Measurements from ENCODE around the gene ARAP2. TPM values are rescaled to one million over a fixed set of nuclear protein-coding genes. Genes with fewer than 3 reads are reported as not detected.

Gene ARAP2
- total RNA-seq, 2 experiments from 2014 or later, result 35.8 to 49.7 TPM

DNA sequence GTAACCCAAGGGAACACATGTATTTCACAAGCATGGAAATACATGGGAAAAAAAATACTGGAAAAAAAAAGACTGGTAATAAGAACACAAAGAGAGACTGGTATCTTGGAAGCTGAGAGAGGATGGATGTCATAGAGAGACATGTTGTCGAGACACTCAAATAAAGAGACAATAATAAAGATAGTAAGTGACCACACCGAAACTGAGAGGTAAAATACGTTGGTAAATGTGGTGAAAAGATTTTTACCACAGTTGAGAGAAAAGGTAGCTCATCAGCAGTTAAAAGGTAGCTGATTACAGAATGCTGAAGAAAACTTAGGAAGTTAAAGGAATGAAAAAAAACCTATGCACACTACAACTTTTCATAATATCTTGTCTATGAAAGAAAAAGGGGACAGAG lies 81.1 kb downstream of the ARAP2 start:
- Mint-ChIP-seq H3K36me3 (ENCODE audit: low read depth) (peaks cover 53% of the 10 kb centered on the region), H3K27me3 (no peaks in the 10 kb centered on the region), H3K27ac (no peak overlapping the region), H3K9me3 (no peaks in the 10 kb centered on the region), H3K4me3 (no peak overlapping the region), H3K4me1 (peaks cover 17% of the 10 kb centered on the region)
- ChIA-PET CTCF (no interaction called here), POLR2A (no interaction called here)
- DNase-seq, result no peak

GRCh38 chr4:36159208-36159607 lies 85.1 kb downstream of the ARAP2 start:
- ChIA-PET CTCF (interaction anchor here (0.7 kb wide), 1 partner anchor 25 kb away, joined by 3 read pairs; no protein-coding TSS in a partner anchor), POLR2A (no interaction called here)
- Mint-ChIP-seq H3K36me3 (ENCODE audit: low read depth) (peaks cover 51% of the 10 kb centered on the region), H3K27ac (no peak overlapping the region), H3K4me3 (no peak overlapping the region), H3K4me1 (peaks cover 15% of the 10 kb centered on the region), H3K9me3 (no peaks in the 10 kb centered on the region), H3K27me3 (no peaks in the 10 kb centered on the region)
- no peak for DNase-seq

DNA sequence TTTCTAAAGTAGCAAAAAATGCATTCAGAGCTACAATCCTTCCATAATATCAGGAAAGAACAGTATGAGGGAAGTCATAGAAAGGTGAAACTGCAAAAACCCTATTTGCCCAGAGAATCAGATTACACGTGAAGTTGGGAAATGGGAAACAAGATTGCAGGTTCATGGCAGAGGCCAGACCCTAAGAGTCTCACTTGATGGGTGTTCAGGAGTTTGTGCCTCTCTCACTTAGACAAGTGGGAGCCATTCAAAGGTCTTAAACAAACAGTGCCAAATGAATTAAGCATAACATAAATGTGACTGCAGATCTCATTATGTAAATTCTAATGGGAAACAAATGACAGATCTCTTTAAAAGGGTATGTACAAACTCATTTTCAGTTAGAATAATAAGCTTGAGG lies 91.6 kb downstream of the ARAP2 start:
- H3K27ac Mint-ChIP-seq, result no peak overlapping the region
- no peaks in the 10 kb centered on the region for H3K9me3 Mint-ChIP-seq
- DNase-seq, result no peak
- H3K4me1 Mint-ChIP-seq, result no peaks in the 10 kb centered on the region
- peaks cover 43% of the 10 kb centered on the region for H3K36me3 Mint-ChIP-seq (ENCODE audit: low read depth)
- ChIA-PET POLR2A (no interaction called here), CTCF (interaction anchor here (0.9 kb wide), 1 partner anchor 8 kb away, joined by 3 read pairs; no protein-coding TSS in a partner anchor)
- no peak overlapping the region for H3K4me3 Mint-ChIP-seq
- H3K27me3 Mint-ChIP-seq, result no peaks in the 10 kb centered on the region

DNA sequence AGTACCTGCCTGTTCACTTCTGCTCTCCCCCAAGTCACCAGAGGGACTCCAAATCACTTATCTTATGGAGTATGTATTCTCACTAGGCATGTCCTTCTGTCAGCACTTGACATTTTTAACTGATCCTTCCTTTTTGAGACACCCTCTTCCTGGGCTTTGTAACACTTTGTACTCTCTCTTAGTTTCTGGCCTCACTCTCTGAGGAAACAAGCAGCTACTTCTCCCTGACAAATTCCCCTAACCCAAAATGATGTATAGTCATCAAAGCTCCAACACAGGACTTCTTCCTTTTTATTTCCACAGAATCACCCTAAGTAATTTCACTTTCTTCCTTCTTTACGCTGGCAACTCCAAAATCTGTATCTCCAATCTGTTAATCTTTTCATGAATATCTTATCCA lies 101.8 kb downstream of the ARAP2 start:
- Mint-ChIP-seq H3K36me3 (ENCODE audit: low read depth) (peaks cover 44% of the 10 kb centered on the region), H3K27me3 (no peaks in the 10 kb centered on the region), H3K27ac (no peak overlapping the region), H3K4me1 (no peaks in the 10 kb centered on the region), H3K4me3 (no peak overlapping the region), H3K9me3 (no peaks in the 10 kb centered on the region)
- ChIA-PET CTCF (no interaction called here), POLR2A (no interaction called here)
- DNase-seq, result no peak

- DNase-seq, result no peak
- POLR2A ChIA-PET, result no interaction called here
- no peak overlapping the region for H3K27ac Mint-ChIP-seq
- no peak overlapping the region for H3K4me3 Mint-ChIP-seq
- H3K27me3 Mint-ChIP-seq, result no peaks in the 10 kb centered on the region
- H3K4me1 Mint-ChIP-seq, result no peaks in the 10 kb centered on the region
- H3K36me3 Mint-ChIP-seq (ENCODE audit: low read depth), result peaks cover 39% of the 10 kb centered on the region
- CTCF ChIA-PET, result interaction anchor here (1.7 kb wide), 1 partner anchor 64 kb away, joined by 4 read pairs; no protein-coding TSS in a partner anchor
- H3K9me3 Mint-ChIP-seq, result no peaks in the 10 kb centered on the region
Observed at GRCh38 chr4:36141186-36141585, 103.1 kb downstream of the ARAP2 start.

GRCh38 chr4:36140421-36140820 lies 103.9 kb downstream of the ARAP2 start:
- no peak for DNase-seq
- H3K4me3 Mint-ChIP-seq, result no peak overlapping the region
- no peaks in the 10 kb centered on the region for H3K9me3 Mint-ChIP-seq
- H3K27me3 Mint-ChIP-seq, result no peaks in the 10 kb centered on the region
- peaks cover 32% of the 10 kb centered on the region for H3K36me3 Mint-ChIP-seq (ENCODE audit: low read depth)
- CTCF ChIA-PET, result interaction anchor here (1.7 kb wide), 1 partner anchor 65 kb away, joined by 4 read pairs; no protein-coding TSS in a partner anchor
- no peaks in the 10 kb centered on the region for H3K4me1 Mint-ChIP-seq
- H3K27ac Mint-ChIP-seq, result no peak overlapping the region
- POLR2A ChIA-PET, result no interaction called here

- CTCF ChIA-PET, result interaction anchor here (1.5 kb wide), 1 partner anchor 19 kb away, joined by 3 read pairs; no protein-coding TSS in a partner anchor
Observed at GRCh38 chr4:36138220-36138619, 106.1 kb downstream of the ARAP2 start.

GRCh38 chr4:36137336-36137735 lies 107.0 kb downstream of the ARAP2 start:
- Mint-ChIP-seq H3K9me3 (no peaks in the 10 kb centered on the region), H3K4me1 (no peaks in the 10 kb centered on the region), H3K36me3 (ENCODE audit: low read depth) (peaks cover 11% of the 10 kb centered on the region), H3K4me3 (no peak overlapping the region), H3K27ac (no peak overlapping the region), H3K27me3 (no peaks in the 10 kb centered on the region)
- ChIA-PET POLR2A (no interaction called here), CTCF (interaction anchor here (1.5 kb wide), 1 partner anchor 20 kb away, joined by 3 read pairs; no protein-coding TSS in a partner anchor)
- DNase-seq, result no peak

More at GRCh38 chr4:36138220-36138619, 106.1 kb downstream of the ARAP2 start:
- peaks cover 18% of the 10 kb centered on the region for H3K36me3 Mint-ChIP-seq (ENCODE audit: low read depth)
- no peaks in the 10 kb centered on the region for H3K4me1 Mint-ChIP-seq
- H3K4me3 Mint-ChIP-seq, result no peak overlapping the region
- H3K9me3 Mint-ChIP-seq, result no peaks in the 10 kb centered on the region
- H3K27me3 Mint-ChIP-seq, result no peaks in the 10 kb centered on the region
- no peak overlapping the region for H3K27ac Mint-ChIP-seq
- no peak for DNase-seq
- POLR2A ChIA-PET, result no interaction called here

GRCh38 chr4:36133658-36134057 lies 110.7 kb downstream of the ARAP2 start:
- no peak overlapping the region for H3K27ac Mint-ChIP-seq
- CTCF ChIA-PET, result interaction anchor here (0.8 kb wide), 1 partner anchor 11 kb away, joined by 3 read pairs; no protein-coding TSS in a partner anchor
- no peaks in the 10 kb centered on the region for H3K27me3 Mint-ChIP-seq
- H3K4me1 Mint-ChIP-seq, result peaks cover 6% of the 10 kb centered on the region
- peaks cover 18% of the 10 kb centered on the region for H3K36me3 Mint-ChIP-seq (ENCODE audit: low read depth)
- no peak overlapping the region for H3K4me3 Mint-ChIP-seq
- POLR2A ChIA-PET, result no interaction called here
- H3K9me3 Mint-ChIP-seq, result no peaks in the 10 kb centered on the region
- no peak for DNase-seq

DNA sequence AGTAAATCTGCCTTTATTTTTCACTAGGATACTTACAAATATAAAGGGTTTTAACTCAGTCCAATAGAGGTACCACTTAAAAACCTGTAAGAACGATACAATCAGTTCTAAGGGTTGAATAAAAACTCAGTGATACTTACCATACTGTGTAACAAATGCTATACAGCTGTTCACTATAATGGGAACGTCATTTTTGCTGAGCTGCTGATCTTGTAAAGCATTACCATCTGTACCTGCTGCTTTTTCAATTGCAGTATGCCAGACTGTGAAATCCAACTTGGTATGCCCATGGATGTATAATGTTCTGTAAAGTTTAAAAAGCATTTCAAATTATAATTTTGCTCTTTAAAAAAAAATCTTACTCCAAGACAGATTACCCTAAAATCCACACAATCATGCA lies 111.2 kb downstream of the ARAP2 start:
- POLR2A ChIA-PET, result no interaction called here
- no peak overlapping the region for H3K27ac Mint-ChIP-seq
- H3K4me3 Mint-ChIP-seq, result no peak overlapping the region
- CTCF ChIA-PET, result no interaction called here
- no peaks in the 10 kb centered on the region for H3K27me3 Mint-ChIP-seq
- H3K36me3 Mint-ChIP-seq (ENCODE audit: low read depth), result peaks cover 18% of the 10 kb centered on the region
- peaks cover 6% of the 10 kb centered on the region for H3K4me1 Mint-ChIP-seq
- no peak for DNase-seq
- H3K9me3 Mint-ChIP-seq, result no peaks in the 10 kb centered on the region

GRCh38 chr4:36130641-36131040 lies 113.7 kb downstream of the ARAP2 start:
- Mint-ChIP-seq H3K27me3 (no peaks in the 10 kb centered on the region), H3K4me1 (peaks cover 6% of the 10 kb centered on the region), H3K9me3 (no peaks in the 10 kb centered on the region), H3K36me3 (ENCODE audit: low read depth) (peaks cover 19% of the 10 kb centered on the region), H3K4me3 (no peak overlapping the region), H3K27ac (no peak overlapping the region)
- no peak for DNase-seq
- ChIA-PET CTCF (no interaction called here), POLR2A (no interaction called here)

GRCh38 chr4:36128689-36129088 lies 115.6 kb downstream of the ARAP2 start:
- DNase-seq, result no peak
- ChIA-PET CTCF (no interaction called here), POLR2A (no interaction called here)
- Mint-ChIP-seq H3K27me3 (no peaks in the 10 kb centered on the region), H3K4me3 (no peak overlapping the region), H3K36me3 (ENCODE audit: low read depth) (peaks cover 33% of the 10 kb centered on the region), H3K27ac (no peak overlapping the region), H3K4me1 (peaks cover 6% of the 10 kb centered on the region), H3K9me3 (no peaks in the 10 kb centered on the region)

- no peak for DNase-seq
- Mint-ChIP-seq H3K27ac (no peak overlapping the region), H3K27me3 (no peaks in the 10 kb centered on the region), H3K36me3 (ENCODE audit: low read depth) (peaks cover 42% of the 10 kb centered on the region), H3K4me1 (peaks cover 2% of the 10 kb centered on the region), H3K4me3 (no peak overlapping the region), H3K9me3 (no peaks in the 10 kb centered on the region)
- POLR2A ChIA-PET, result no interaction called here
- CTCF ChIA-PET, result no interaction called here
Observed at GRCh38 chr4:36123906-36124305, 120.4 kb downstream of the ARAP2 start.

- Mint-ChIP-seq H3K9me3 (no peaks in the 10 kb centered on the region), H3K36me3 (ENCODE audit: low read depth) (peaks cover 31% of the 10 kb centered on the region)
- DNase-seq, result no peak
Observed at GRCh38 chr4:36115312-36115711, 129.0 kb downstream of the ARAP2 start.

More at GRCh38 chr4:36115312-36115711, 129.0 kb downstream of the ARAP2 start:
- Mint-ChIP-seq H3K4me3 (no peak overlapping the region), H3K4me1 (peaks cover 4% of the 10 kb centered on the region), H3K27me3 (no peaks in the 10 kb centered on the region), H3K27ac (no peak overlapping the region)
- ChIA-PET POLR2A (no interaction called here), CTCF (no interaction called here)

All from activated CD4-positive, alpha-beta T cell treated with anti-CD3 and anti-CD28 coated beads, Interleukin-2, amount 10 ng/mL, durations not matched to agents 7 days and 5 days (primary cell).